Right kidney (tissue), 1 donor: ENCODE measurements around the gene SLC6A17.

ENCODE experiments used
- DNase-seq: peaks from one replicate; pipeline ENCODE4 v3.0.0-alpha.2; 2016

The SLC6A17 gene

GRCh38 chr1:110174961-110175360, 24.7 kb downstream of the SLC6A17 start:
- DNase-seq: no peak

GRCh38 chr1:110176299-110176956, 26.1 kb downstream of the SLC6A17 start:
- no peak for DNase-seq

GRCh38 chr1:110177775-110178174, 27.5 kb downstream of the SLC6A17 start:
- DNase-seq: no peak

- no peak for DNase-seq
Observed at GRCh38 chr1:110183642-110184167, 33.4 kb downstream of the SLC6A17 start.

DNA sequence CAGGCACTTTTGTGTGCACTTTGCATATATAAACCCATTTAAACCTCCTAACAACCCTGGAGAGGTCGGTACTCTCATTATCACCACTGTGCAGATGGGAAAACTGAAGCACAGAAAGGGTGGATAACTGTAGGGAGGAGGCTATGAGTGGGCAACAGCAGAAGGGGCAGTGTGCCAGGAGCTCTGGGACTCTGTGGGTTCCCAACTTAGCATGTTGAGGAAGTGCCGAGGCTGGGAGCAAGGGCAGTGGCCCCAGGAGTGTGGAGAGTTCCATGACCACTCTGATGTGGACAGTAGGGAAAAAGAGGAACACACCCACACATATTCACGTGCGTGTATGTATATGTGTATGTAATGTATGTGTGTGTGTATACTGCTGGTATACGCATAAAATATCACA, 34.2 kb downstream of the SLC6A17 start:
- no peak for DNase-seq

GRCh38 chr1:110185181-110185580, 34.9 kb downstream of the SLC6A17 start:
- DNase-seq: no peak

- DNase-seq: no peak
Observed at GRCh38 chr1:110186558-110186957, 36.3 kb downstream of the SLC6A17 start.

DNA sequence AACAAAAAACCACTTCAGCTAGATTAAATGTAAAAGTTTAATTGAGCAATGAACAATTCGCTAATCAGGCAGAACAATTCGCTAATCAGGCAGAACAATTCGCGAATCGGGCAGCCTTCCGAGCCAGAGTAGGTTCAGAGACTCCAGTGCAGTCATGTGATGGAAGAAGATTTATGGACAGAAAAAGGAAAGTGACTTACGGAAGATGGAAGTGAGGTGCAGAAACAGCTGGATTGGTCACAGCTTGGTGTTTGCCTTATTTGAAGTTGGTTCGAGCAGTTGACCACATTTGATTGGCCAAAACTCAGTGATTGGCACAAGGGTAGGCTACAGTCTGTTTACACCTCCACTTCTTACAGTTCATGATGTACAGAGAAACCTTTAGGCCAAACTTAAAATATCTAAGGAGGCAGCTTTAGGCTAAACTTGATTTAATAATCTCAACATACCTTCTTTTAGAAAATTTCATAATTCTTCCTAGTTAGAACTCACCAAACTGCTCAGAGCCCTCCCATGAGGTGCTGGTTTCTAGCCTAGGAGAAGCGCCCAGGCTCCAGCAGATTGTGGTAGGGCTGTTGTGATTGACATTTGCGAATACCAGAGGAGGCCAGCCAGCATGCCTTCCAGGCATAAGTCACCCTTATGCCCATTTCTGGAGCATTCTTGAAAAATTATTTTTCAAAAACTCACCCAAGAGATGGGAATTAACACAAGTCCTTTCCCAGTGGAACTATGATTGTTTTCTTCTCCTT, 37.0 kb downstream of the SLC6A17 start:
- DNase-seq: no peak

GRCh38 chr1:110188035-110188618, 37.8 kb downstream of the SLC6A17 start:
- DNase-seq: no peak

DNA sequence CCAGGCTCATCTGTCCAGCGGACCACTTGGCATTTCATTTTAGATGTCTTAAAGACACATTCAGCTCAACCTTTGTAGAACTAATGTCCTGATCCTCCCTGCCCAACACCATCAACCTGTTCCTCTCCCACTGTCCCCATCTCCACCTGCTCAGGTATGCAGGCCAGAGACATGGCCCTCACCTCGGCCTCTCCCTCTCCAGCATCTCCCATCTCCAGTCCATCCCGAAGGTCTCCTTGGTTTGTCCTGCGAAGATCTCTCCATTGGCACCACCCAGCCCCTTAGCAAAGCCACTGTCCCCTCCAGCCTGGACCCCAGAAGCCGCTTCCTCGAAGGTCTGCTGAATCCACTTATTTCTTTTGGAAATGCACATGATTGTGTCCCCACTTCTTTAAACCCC, 38.9 kb downstream of the SLC6A17 start:
- no peak for DNase-seq

DNA sequence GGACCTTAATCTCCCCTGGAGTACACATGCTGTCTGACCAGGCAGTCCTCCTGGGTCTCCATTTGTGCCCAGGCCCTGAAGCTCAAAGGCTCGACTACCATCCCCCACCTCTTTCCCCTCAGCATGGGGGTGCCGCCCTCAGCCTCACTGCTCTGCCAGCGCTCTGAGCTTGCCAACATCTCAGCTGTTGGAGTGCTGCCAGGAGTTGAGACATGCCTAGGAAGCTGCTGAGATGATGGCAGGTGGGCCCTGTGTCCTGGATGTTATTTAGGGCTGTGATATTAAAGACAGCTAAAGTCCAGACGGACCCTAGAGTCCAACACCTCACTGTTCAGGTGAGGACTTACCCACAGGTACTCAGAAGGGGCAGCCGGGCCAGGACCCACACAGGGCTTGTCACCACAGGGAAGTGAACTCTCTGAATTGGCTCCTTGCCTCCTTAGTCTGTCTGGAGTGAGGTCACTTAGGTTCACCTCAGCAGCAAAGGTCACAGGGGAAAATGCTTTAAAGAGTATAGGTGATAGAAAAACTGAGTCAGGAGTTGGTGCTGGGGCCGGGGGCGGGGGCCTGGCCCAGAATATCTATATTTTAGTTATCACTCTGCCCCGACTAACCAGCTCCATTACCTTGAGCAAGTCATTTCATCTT, 40.1 kb downstream of the SLC6A17 start:
- no peak for DNase-seq

- DNase-seq: no peak
Observed at GRCh38 chr1:110192541-110192940, 42.2 kb downstream of the SLC6A17 start.

DNA sequence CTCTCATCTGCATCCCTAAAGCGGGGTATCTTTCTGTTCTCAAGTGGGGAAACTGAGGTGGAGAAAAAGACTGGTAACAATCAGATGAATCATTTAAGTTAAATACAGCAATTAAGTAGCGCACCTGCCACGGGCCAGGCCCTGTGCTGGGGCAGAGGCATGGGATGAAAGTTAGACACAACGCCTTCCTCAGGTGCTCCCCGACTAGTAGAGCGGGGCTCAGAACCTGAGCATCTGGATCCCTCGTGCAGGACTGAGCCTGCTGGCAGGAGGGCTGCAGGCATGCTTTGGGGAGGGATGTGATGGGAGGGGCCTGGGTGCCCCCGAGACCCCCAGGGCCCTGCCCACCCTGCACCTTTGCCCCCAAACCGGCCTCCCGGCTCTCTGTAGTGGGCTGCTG, 44.9 kb downstream of the SLC6A17 start:
- DNase-seq: no peak

DNA sequence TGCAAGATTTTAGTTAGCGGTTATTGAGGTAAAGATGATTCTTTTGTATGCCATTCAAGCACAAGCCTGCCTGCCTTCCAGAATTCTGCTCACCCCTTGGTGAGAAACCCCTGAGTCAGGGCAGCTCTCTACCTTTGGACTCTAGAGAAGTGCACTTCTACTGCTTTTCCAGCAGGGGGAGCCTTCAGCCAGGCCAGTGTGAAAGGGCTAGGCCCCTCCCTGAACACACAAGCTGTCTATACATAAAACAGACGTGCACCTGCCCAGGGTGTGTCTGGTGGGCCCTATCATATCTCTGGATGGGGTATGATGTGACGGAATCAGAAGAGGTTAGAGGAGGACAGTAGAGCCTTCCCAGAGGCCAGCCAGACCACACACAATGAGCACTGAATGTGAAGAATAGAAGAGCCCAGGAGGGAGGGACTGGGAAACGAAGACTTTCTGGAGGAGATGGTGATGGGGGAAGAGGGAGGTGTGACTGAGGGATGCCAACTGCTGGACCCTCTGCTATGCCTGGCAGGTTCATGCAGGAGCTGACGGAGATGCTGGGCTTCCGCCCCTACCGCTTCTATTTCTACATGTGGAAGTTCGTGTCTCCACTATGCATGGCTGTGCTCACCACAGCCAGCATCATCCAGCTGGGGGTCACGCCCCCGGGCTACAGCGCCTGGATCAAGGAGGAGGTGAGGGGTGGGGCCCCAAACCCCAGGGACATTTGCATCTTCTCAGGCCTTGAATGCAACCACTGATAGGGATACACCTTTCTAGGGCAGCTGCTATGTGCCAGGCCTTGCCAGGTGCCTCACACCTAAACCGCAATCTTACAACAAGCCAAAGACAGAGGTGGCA, 46.8 kb downstream of the SLC6A17 start:
- peak; percentile 40 for DNase-seq

GRCh38 chr1:110197905-110198629, 47.8 kb downstream of the SLC6A17 start:
- DNase-seq: no peak

DNA sequence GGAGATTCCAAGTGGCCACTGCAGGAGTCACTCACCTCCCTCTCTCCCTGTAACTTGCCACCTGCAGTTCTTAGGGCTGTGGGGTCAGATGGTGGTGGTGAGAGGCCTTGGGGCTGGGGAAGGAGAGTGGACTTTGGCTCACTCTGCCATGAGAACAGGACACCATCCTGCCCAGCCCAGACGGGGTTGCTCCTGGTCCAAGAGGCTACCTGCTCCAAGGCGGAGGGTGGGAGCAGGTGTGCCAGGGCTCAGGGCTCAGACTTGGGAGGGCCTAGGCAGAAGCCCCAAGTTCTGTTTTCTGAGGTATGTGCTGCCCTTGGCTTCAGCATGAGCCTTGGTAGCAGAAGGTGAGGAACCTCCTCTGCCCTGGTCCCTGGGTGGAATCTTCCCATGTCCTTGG, 48.5 kb downstream of the SLC6A17 start:
- no peak for DNase-seq

DNA sequence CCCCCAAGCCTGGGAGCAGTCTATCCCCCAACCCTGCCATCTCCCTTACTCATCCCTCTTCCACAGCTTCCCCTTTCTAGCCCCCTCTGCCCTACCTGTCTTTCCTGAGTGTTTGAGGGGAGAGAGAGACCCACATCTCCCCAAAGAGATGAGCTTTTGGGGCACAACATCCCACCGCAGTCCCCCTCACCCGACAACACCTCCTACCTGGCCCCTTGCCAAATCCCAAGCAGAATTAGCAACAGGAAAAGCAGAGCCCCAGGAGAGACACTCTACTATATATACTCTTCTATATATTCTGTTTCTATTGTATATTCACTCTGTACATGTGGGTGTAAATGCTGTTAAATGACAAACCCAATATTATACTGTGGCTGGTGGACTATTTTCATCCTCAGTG, 49.9 kb downstream of the SLC6A17 start:
- no peak for DNase-seq

DNA sequence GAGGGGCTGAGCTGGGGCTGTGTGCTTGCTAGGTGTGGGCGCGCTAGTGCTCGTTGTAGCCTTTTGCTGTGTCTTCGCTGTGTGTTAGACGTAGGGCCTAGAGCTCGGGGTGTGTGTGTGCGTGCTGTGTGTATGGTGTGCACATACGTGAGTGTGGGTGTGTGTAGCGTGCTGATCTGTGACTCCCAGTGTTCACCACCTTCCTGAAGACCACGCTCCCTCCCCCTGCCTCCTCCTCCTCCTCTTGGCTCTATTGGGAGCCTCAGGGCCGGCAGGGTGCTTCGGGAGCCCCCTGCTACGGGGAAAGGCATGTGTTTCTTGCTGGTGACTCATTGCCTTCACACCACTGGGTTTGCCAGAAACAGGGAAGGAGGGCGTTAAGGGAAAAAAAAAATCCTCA, 50.4 kb downstream of the SLC6A17 start:
- DNase-seq: no peak

DNA sequence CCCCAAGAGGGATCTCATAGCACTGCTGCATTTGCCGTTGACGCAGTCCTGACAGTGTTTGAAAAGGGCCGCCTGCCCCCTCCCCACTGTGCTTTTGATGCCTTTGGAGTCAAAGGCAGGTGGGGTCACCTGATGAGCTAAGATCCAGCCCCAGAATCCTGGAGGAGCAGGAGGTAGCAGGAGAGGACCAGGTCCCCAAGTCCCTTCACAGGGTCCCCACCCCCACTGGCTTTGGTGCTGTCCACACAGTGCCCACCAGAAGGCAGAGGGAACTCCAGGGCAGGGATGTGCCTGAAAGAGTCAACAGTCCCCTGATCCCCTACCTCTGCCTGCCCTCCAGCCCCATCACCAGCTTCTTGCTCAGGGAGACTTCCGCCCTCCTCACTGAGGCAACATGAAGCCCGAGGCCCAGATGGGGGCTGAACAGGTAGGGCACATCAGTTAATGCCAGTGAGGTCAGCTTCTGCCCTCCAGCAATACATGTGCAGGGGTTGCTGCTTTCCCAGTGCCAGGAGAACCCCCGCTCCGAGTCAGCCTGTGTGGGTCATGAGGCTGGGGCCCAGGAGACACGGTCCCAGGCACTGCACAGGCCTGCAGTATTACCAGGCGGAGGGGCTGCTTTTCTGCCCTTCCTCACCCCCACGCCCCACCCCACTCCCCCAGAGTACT, 51.0 kb downstream of the SLC6A17 start:
- DNase-seq: no peak

- DNase-seq: peak; percentile 47
Observed at GRCh38 chr1:110203021-110203661, 52.8 kb downstream of the SLC6A17 start.
